Medulla oblongata (tissue), 1 donor: ENCODE measurements around the gene DNAH7.
"Not testable (repeated sequence)": the region's sequence is repeated elsewhere in the genome, so short reads cannot be mapped to it uniquely, and the experiment has no call there.

Experiments used
- DNase-seq: peaks from one replicate; pipeline ENCODE4 v3.0.0-alpha.2; 2015; ENCODE audit errors: extremely low spot score

Gene DNAH7

GRCh38 chr2:195984923-195985726, 83.5 kb downstream of the DNAH7 start:
- no peak for DNase-seq

- DNase-seq = no peak
Measured at GRCh38 chr2:195967336-195967735, 101.3 kb downstream of the DNAH7 start.

DNA sequence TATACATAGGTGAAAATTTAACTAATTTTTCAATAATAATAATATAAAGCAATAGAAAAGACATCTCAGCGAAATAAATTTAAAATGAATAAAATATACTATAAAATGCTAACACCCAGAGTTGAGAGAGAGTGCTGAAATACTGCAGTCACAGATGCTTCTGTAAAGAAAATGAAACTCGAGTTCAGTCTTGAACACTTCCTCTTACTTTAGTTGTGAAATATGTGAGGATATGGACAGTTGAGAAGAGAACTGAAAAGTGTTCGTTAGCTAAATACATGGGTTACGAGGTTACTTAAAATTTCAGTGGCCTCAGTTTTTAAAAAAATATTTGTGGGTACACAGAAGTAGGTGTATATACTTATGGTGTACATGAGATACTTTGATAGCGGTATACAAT, 106.8 kb downstream of the DNAH7 start:
- DNase-seq = peak; percentile 21

GRCh38 chr2:195959341-195959740, 109.3 kb downstream of the DNAH7 start:
- DNase-seq = no peak

GRCh38 chr2:195956725-195957124, 111.9 kb downstream of the DNAH7 start:
- no peak for DNase-seq

DNA sequence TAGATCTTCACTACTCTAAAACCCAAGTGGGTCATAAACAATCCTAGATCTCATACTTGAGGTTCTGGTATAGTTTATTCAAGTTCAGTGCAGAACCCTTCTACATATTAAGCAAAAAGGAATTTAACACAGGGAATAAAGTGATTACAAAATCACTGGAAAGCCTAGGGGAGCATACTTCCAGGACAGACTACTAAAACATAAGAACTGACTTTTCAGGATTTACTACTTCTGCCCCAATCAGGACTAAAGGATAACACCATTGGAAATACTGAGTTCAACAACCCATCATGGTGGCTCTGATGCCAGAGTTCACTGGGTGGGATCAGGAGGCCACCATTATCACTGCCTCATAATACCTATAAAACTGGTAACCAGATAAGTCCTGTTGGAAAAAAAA, 123.6 kb downstream of the DNAH7 start:
- DNase-seq = no peak

GRCh38 chr2:195937176-195937575, 131.5 kb downstream of the DNAH7 start:
- no peak for DNase-seq

GRCh38 chr2:195934484-195934883, 134.2 kb downstream of the DNAH7 start:
- DNase-seq = no peak

DNA sequence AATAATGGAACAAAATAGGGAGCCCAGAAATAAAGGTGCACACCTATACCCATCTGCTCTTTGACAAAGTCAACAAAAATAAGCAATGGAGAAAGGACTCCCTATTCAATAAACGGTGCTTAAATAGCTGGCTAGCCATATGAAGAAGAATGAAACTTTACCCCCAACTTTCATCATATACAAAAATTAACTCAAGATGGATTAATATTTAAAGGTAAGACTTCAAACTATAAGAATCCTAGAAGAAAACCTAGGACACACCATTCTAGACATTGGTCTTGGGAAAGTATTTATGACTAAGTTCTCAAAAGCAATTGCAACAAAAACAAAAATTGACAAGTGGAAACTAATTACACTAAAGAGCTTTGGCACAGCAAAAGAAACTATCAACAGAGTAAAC, 139.1 kb downstream of the DNAH7 start:
- no peak for DNase-seq

- DNase-seq = no peak
Measured at GRCh38 chr2:195925120-195925519, 143.5 kb downstream of the DNAH7 start.

DNA sequence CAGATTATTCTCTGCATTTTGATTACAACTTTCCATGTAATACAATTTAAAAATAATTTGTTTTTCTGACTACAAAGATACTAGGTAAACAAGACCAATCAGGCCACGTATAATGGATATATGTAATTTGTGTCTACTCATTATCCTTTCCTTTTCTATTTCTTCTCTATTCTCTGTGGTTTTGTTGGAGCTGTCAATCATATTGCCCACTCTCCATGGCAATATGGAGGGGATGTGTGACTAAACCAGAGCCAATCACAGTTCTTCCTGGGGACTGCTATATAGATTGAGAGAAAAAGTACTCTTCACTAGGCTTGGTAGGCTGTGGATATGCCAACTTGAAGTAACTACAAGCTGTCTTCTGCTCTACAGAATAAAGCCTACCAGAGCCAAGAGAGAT, 144.7 kb downstream of the DNAH7 start:
- DNase-seq = no peak

DNA sequence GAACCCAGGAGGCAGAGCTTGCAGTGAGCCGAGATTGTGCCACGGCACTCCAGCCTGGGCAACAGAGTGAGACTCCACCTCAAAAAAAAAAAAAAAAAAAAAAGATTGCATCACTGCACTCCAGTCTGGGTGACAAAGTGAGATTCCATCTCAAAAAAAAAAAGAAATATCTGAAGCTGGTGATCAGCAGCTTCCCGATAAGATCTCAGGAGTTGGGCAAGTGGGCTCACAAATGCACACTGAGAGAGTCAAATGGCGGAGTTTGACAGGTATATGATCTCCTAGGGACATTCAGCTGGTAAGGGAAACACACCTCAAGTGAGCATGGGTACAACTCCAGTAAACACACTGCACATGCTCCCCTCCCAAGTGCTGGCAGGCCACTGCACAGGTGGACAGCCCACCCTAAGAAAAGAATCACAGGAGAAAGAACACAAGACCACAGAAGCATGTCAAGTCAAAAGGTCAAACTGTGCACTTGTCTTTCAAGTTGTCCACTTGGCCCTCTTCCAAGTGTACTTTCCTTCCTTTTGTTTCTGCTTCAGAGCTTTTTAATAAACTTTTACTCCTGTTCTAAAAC, 151.5 kb downstream of the DNAH7 start:
- not testable (repeated sequence) for DNase-seq

DNA sequence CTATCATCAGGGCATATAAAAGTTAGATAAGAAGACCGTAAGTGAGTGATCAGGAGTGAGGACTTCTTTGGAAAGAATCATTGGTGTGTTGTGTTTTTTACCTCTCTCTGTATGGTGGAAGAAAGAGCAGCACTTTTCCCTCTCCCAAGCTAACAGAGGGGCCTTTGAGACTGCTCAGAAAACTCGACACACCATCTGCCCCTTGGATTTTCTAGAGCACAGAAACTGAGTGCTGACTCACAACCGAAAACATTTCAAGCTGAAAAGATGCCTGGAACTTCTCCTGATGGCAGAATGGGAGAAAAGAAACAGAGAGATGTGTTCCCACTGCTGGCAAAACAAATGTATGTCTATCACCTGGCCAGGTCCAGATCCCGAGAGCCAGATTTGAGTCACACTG, 156.6 kb downstream of the DNAH7 start:
- DNase-seq = no peak

DNA sequence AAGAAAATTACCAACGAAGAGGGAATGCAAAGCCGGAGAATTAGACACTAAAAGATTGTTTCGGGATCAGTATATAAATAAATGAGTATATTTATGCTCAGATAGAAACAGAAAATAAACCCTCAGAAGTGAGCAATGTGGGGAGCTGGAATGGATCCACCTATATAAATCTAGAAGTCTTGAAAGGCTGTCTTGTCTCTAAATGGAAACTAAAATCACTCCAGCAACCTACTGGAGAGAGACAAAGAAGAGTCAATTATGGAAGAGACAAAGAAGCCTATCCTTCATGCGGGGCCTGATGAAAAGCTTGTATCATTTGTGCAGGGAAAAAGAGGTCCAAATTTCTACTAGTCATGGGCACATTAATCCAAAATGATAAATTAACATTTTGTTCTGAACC, 158.1 kb downstream of the DNAH7 start:
- DNase-seq = no peak

DNA sequence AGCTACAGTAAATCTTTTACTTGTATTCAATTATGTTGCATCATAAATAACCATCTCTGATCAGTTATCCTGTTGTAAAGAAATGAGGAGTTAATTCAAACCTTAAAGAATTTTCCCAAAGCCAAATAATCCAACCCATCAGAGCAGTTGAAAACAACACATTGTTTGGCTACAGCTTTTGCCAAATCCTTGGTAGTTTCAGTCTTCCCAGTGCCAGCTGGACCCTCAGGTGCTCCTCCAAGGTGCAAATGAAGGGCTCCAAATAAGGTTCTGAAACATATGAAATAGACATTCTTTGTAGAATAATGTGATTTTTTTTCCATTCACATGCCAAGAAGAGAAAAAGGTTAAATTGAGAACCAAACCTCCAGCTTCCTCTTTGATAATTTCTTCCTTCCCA, 158.7 kb downstream of the DNAH7 start:
- DNase-seq = no peak

- DNase-seq = no peak
Measured at GRCh38 chr2:195907474-195907873, 161.2 kb downstream of the DNAH7 start.

DNA sequence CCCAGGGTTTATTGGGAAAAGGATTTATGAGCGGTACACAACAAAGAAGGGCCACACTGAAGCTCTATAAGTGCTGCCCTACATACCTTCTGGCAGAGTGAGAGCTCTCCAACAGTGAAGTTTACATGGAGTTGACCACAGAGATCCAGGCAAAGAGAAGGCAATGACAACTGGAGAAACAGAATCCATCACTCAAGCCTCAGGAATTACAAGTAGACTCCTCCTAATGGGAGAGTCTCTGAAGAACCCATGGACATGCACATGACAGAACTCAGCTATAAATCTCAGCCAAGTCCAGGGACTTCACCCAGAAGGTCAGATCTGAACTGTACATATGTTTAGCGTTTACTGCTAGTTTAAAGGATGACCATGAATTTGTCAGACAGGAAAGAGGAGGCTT, 164.7 kb downstream of the DNAH7 start:
- DNase-seq = no peak

- no peak for DNase-seq
Measured at GRCh38 chr2:195902857-195903256, 165.8 kb downstream of the DNAH7 start.

GRCh38 chr2:195899226-195899625, 169.4 kb downstream of the DNAH7 start:
- DNase-seq = no peak

DNA sequence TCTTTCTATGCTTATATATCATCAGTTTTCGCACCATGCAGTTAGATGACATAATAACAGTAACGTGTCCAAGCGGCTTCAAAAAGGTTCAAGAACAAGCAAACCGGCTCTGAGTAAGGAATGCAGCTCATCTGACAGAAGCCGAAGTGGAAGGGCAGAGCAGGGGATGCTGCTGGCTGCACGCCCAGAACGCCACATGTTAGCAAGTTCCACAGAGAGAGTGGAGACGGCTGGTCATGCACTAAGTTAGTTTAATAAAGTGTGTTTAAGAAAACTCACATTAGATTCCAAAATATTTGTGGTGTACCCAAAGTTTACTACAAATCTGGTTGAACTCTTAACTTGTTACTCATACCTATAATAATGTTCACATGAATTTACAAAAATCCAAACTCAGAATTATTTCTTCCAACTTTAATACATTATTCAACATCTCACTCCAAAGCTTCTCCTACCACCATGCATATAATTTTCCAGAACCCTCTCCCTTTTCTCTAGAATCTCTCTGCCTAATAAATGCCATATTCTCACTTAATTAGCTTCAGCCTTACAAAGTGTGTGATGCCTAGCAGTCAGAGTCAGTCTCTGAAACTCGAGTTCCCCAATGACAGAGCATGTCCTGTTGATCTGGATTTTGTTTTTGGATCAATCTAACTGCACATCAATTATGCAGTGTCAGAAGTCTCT, 170.0 kb downstream of the DNAH7 start:
- DNase-seq = peak; percentile 89

- no peak for DNase-seq
Measured at GRCh38 chr2:195891081-195891480, 177.6 kb downstream of the DNAH7 start.

DNA sequence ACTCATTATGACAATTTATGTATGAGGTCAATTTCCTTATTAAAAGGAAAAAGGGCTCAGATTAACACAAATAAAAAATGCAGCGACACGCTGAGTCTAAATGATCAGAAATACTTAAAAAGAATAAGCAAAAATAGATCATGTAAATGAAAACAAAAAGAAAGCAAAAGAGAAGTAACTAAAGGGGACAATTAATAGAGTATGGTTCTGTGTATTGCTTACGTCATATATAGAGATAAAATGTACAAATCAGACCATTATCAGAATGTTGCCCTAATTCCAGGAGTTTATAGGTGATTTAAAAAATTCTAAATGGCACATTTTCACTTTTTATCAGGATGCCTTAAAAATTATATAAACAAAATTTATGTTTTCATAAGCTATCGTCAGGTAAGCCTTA, 189.5 kb downstream of the DNAH7 start:
- no peak for DNase-seq

DNA sequence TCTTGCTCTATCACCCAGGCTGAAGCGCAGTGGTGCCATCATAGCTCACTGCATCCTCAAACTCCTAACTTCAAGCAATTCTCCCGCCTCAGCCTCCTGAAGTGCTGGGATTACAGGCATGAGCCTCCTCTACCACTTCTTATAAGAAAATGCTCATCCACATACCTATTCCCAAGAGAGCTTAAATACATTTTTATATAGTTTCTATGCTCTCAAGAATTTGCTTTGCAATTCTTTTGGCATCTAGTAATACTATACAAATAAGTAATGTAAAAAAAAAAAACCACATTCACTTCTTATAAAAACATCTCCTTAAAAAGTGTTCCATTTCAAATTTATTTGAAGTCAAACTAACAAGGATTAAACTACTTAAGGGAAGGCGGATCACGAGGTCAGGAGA, 197.3 kb downstream of the DNAH7 start:
- no peak for DNase-seq
